IMR-90 (cell line): ENCODE results near the gene TRDN. TPM values are rescaled to one million over a fixed set of nuclear protein-coding genes. Genes with fewer than 3 reads are reported as not detected.

Source experiments
- ATAC-seq: fragments of 200-7000 bp; cut with Tn5 transposase; 2 replicates; pipeline ENCODE4 v1.9.1; 2020; ENCODE audit warnings: low read depth, mild to moderate bottlenecking, moderate library complexity
- BruUV-seq: library from RNA; stranded (reverse); fragments of 400-500 nt; replicated peaks from 2 replicates; lab custom pipeline; 2021; lab: Mats Ljungman, UMichigan
- CTCF ChIA-PET: fragments of 300-600 bp; formaldehyde crosslinking; extraction: SDS; loops from one replicate; lab custom pipeline; 2021; ENCODE audit warnings: antibody characterized with exemption; lab: Yijun Ruan, JAX
- POLR2A ChIA-PET: fragments of 300-600 bp; sonication (Branson Sonifier 250); formaldehyde crosslinking; loops from one replicate; lab custom pipeline; 2022; ENCODE audit warnings: antibody characterized with exemption; ENCODE audit not compliant: unreplicated experiment; lab: Charles Lee
- DNase-seq: peaks from one replicate; pipeline ENCODE4 v3.0.0; 2013
- H2AFZ ChIP-seq: replicated peaks from 2 replicates; pipeline ENCODE3; 2013; ENCODE audit warnings: low read length, mild to moderate bottlenecking; ENCODE audit not compliant: poor library complexity
- H2AK5ac ChIP-seq: 2 replicates; pipeline ENCODE4 v1.6.1; 2013; ENCODE audit warnings: low read depth, low read length, inconsistent platforms
- H2AK9ac ChIP-seq: replicated peaks from 2 replicates; pipeline ENCODE3; 2013; ENCODE audit warnings: mild to moderate bottlenecking, low read depth, low read length, moderate library complexity; ENCODE audit not compliant: poor library complexity
- H2BK120ac ChIP-seq: 2 replicates; pipeline ENCODE4 v1.6.1; 2013; ENCODE audit warnings: low read depth, low read length, inconsistent platforms
- H2BK15ac ChIP-seq: 3 replicates; pipeline ENCODE4 v1.6.1; 2013; ENCODE audit warnings: low read depth, low read length, inconsistent platforms
- H2BK20ac ChIP-seq: 2 replicates; pipeline ENCODE4 v1.6.1; 2013; ENCODE audit warnings: low read depth, mild to moderate bottlenecking, inconsistent platforms, low read length, moderate library complexity
- H2BK5ac ChIP-seq: 2 replicates; pipeline ENCODE4 v1.6.1; 2013; ENCODE audit warnings: mild to moderate bottlenecking, low read depth, low read length, inconsistent platforms; ENCODE audit not compliant: poor library complexity, severe bottlenecking
- H3K14ac ChIP-seq: replicated peaks from 2 replicates; pipeline ENCODE4 v1.6.1; 2013; ENCODE audit warnings: low read depth, low read length, inconsistent platforms
- H3K18ac ChIP-seq: 2 replicates; pipeline ENCODE4 v1.6.1; 2013; ENCODE audit warnings: low read depth, low read length, control low read depth
- H3K23ac ChIP-seq: 2 replicates; pipeline ENCODE4 v1.6.1; 2013; ENCODE audit warnings: low read depth, low read length, inconsistent platforms
- H3K27ac ChIP-seq: 2 replicates; pipeline ENCODE4 v1.5.1; 2013; ENCODE audit warnings: mild to moderate bottlenecking, control low read depth, low read length; ENCODE audit not compliant: insufficient read depth
- H3K27me3 ChIP-seq: 2 replicates; pipeline ENCODE4 v1.6.1; 2013; ENCODE audit warnings: low read length; ENCODE audit not compliant: control insufficient read depth, insufficient read depth
- H3K36me3 ChIP-seq: 2 replicates; pipeline ENCODE4 v1.6.1; 2013; ENCODE audit warnings: low read length, mixed read lengths; ENCODE audit not compliant: control insufficient read depth, insufficient read depth
- H3K4ac ChIP-seq: 2 replicates; pipeline ENCODE4 v1.6.1; 2013; ENCODE audit warnings: low read depth, low read length, inconsistent platforms
- H3K4me1 ChIP-seq: 2 replicates; pipeline ENCODE4 v1.6.1; 2013; ENCODE audit warnings: low read length, mixed read lengths; ENCODE audit not compliant: control insufficient read depth, insufficient read depth
- H3K4me2 ChIP-seq: 2 replicates; pipeline ENCODE4 v1.6.1; 2013; ENCODE audit warnings: low read depth, mild to moderate bottlenecking, control low read depth, low read length, moderate library complexity
- H3K4me3 ChIP-seq: 2 replicates; pipeline ENCODE4 v1.5.1; 2013; ENCODE audit warnings: low read depth, mild to moderate bottlenecking, control low read depth, low read length, moderate library complexity; ENCODE audit not compliant: insufficient read depth
- H3K56ac ChIP-seq: 2 replicates; pipeline ENCODE4 v1.6.1; 2013; ENCODE audit warnings: low read length, inconsistent platforms; ENCODE audit not compliant: insufficient read depth; ENCODE audit errors: extremely low read depth
- H3K79me1 ChIP-seq, 2 experiments: 2 replicates each; pipeline ENCODE4 v1.6.1; 2013; ENCODE audit warnings: low read length in 2 of 2, inconsistent platforms in 1 of 2, low read depth in 1 of 2
- H3K9ac ChIP-seq: 2 replicates; pipeline ENCODE4 v1.6.1; 2013; ENCODE audit warnings: low read depth, low read length, control low read depth
- H3K9me1 ChIP-seq: 2 replicates; pipeline ENCODE4 v1.6.1; 2013; ENCODE audit warnings: low read length, inconsistent platforms; ENCODE audit not compliant: insufficient read depth
- H3K9me3 ChIP-seq: 2 replicates; pipeline ENCODE4 v1.6.1; 2013; ENCODE audit warnings: low read length; ENCODE audit not compliant: control insufficient read depth, insufficient read depth
- H4K20me1 ChIP-seq: 2 replicates; pipeline ENCODE4 v1.6.1; 2013; ENCODE audit warnings: low read length, inconsistent platforms; ENCODE audit not compliant: insufficient read depth
- H4K5ac ChIP-seq: 2 replicates; pipeline ENCODE4 v1.6.1; 2013; ENCODE audit warnings: mild to moderate bottlenecking, low read depth, low read length, control low read depth
- H4K8ac ChIP-seq, 2 experiments: 2 replicates each; pipeline ENCODE4 v1.6.1; 2013; ENCODE audit warnings: low read depth in 2 of 2, low read length in 2 of 2, control low read depth in 1 of 2, inconsistent platforms in 1 of 2
- H4K91ac ChIP-seq: 2 replicates; pipeline ENCODE4 v1.6.1; 2013; ENCODE audit warnings: low read depth, low read length, inconsistent platforms; ENCODE audit not compliant: insufficient read depth
- BHLHE40 ChIP-seq: fragments of 150-350 bp; IDR thresholded peaks from 2 replicates; pipeline ENCODE4 v1.6.1; 2016; ENCODE audit warnings: mild to moderate bottlenecking, low read depth, low read length
- CEBPB ChIP-seq: IDR thresholded peaks from 2 replicates; pipeline ENCODE4 v1.6.1; 2012; ENCODE audit warnings: low read depth, low read length, improper control_type of control experiment
- CTCF ChIP-seq: conservative IDR thresholded peaks from 2 replicates; pipeline ENCODE4 v1.5.1; 2012; ENCODE audit warnings: mild to moderate bottlenecking, low read depth, low read length, improper control_type of control experiment
- FOS ChIP-seq: fragments of 150-350 bp; IDR thresholded peaks from 2 replicates; pipeline ENCODE4 v1.6.1; 2016; ENCODE audit warnings: low read depth, low read length
- MAFK ChIP-seq: IDR thresholded peaks from 2 replicates; pipeline ENCODE4 v1.6.1; 2012; ENCODE audit warnings: low read depth, low read length, improper control_type of control experiment
- MAZ ChIP-seq: IDR thresholded peaks from 2 replicates; pipeline ENCODE4 v1.6.1; 2012; ENCODE audit warnings: low read depth, mild to moderate bottlenecking, low read length, improper control_type of control experiment, moderate library complexity, borderline replicate concordance
- MXI1 ChIP-seq: IDR thresholded peaks from 2 replicates; pipeline ENCODE4 v1.6.1; 2012; ENCODE audit warnings: low read depth, mild to moderate bottlenecking, low read length, moderate library complexity, borderline replicate concordance
- NFE2L2 ChIP-seq: fragments of 150-350 bp; IDR thresholded peaks from 2 replicates; pipeline ENCODE4 v1.6.1; 2016; ENCODE audit warnings: low read depth, mild to moderate bottlenecking, low read length
- POLR2A ChIP-seq: IDR thresholded peaks from 2 replicates; pipeline ENCODE4 v1.6.1; 2012; ENCODE audit warnings: mild to moderate bottlenecking, low read depth, low read length
- RAD21 ChIP-seq: IDR thresholded peaks from 2 replicates; pipeline ENCODE4 v1.6.1; 2012; ENCODE audit warnings: low read length, improper control_type of control experiment
- RCOR1 ChIP-seq: IDR thresholded peaks from 2 replicates; pipeline ENCODE4 v1.6.1; 2012; ENCODE audit warnings: mild to moderate bottlenecking, low read length, improper control_type of control experiment; ENCODE audit not compliant: insufficient replicate concordance
- RFX5 ChIP-seq: IDR thresholded peaks from 2 replicates; pipeline ENCODE4 v1.8.0; 2012; ENCODE audit warnings: low read depth, mild to moderate bottlenecking, low read length, moderate library complexity
- SMC3 ChIP-seq: fragments of 150-350 bp; IDR thresholded peaks from 2 replicates; pipeline ENCODE4 v1.6.1; 2016; ENCODE audit warnings: low read depth, mild to moderate bottlenecking, antibody characterized with exemption, low read length, moderate library complexity
- WGBS, 2 experiments: methylation state at CpG; one replicate each; pipeline versions ENCODE4 v1.1.5 to v1.1.7; 2013; ENCODE audit warnings: missing lambda C conversion rate in 2 of 2; ENCODE audit not compliant: insufficient read length in 1 of 2; ENCODE audit errors: extremely low coverage in 2 of 2; 5-methylcytosine and 5-hydroxymethylcytosine counted together
- dilution Hi-C: fragments of 300-500 bp; cut with HindIII; formaldehyde crosslinking; loops from one replicate; pipeline ENCODE4 v1.14.3; 2018; ENCODE audit warnings: low sequenced_read_pairs; ENCODE audit not compliant: unreplicated experiment
- in situ Hi-C: fragments of 300-500 bp; cut with MboI; formaldehyde crosslinking; loops from 3 replicates; pipeline ENCODE4 v1.14.3; 2019; ENCODE audit warnings: low sequenced_read_pairs, inconsistent platforms, mixed read lengths
- intact Hi-C: fragments of 100-400 bp; cut with micrococcal nuclease; formaldehyde crosslinking; loops from 2 replicates; pipeline ENCODE4 v1.10.0; 2022
- polyA plus RNA-seq, 3 experiments: library from polyadenylated mRNA; depleted of rRNA; stranded (reverse); fragments of >200 nt; gene quantifications; 2 replicates each; pipeline ENCODE4 v1.2.3, GENCODE V29; 2012; ENCODE audit warnings: low replicate concordance in 1 of 3
- total RNA-seq: library from RNA; depleted of rRNA; stranded (reverse); fragments of >200 nt; gene quantifications from 2 replicates; pipeline ENCODE4 v1.2.3, GENCODE V29; 2012
- TF ChIP-seq, protein P1 (sequence below): fragments of 150-350 bp; IDR thresholded peaks from 2 replicates; pipeline ENCODE4 v1.6.1; 2016; ENCODE audit warnings: low read depth, mild to moderate bottlenecking, low read length, moderate library complexity, borderline replicate concordance

Gene TRDN
- total and polyA plus RNA-seq, 2 of the 4 experiments (the other 2 are of a cell fraction) = not detected

- peaks cover 2% of the 10 kb centered on the region; the same call in 1 of the 2 replicates for H3K9me3 ChIP-seq
- no peak overlapping the region for H3K4me3 ChIP-seq
- H4K91ac ChIP-seq = no peak overlapping the region
- H3K14ac ChIP-seq = no peak overlapping the region
- H3K56ac ChIP-seq = no peak overlapping the region
- no peaks in the 10 kb centered on the region for H3K4me1 ChIP-seq
- POLR2A ChIA-PET = no interaction called here
- no peak for ATAC-seq
- H2BK20ac ChIP-seq = no peak overlapping the region
- H3K23ac ChIP-seq = no peak overlapping the region
- no peak overlapping the region for H2AFZ ChIP-seq
- WGBS, 2 experiments = 23% methylated on average over 2 of the region's 3 CpGs; no CpG with 5 or more reads in 1 of the 2 experiments
- no peak overlapping the region for H3K9ac ChIP-seq
- H2BK5ac ChIP-seq = no peak overlapping the region
- H3K36me3 ChIP-seq = no peaks in the 10 kb centered on the region
- no peak overlapping the region for H3K27ac ChIP-seq
- no peak overlapping the region for H4K8ac ChIP-seq
- in situ Hi-C loops = no loop called here
- H2AK5ac ChIP-seq = no peak overlapping the region
- DNase-seq = no peak
- intact Hi-C loops = no loop called here
- no peaks in the 10 kb centered on the region for H3K27me3 ChIP-seq
- no peak overlapping the region for H3K18ac ChIP-seq
- no peaks in the 10 kb centered on the region for H3K9me1 ChIP-seq
- dilution Hi-C loops = no loop called here
- no peak overlapping the region for H4K5ac ChIP-seq
- no peaks in the 10 kb centered on the region for H3K79me1 ChIP-seq
- H3K4ac ChIP-seq = no peak overlapping the region
- H2BK120ac ChIP-seq = no peak overlapping the region
- no peak for TF ChIP-seq CTCF
- no peak for TF ChIP-seq RAD21
- TF ChIP-seq, protein P1, sequence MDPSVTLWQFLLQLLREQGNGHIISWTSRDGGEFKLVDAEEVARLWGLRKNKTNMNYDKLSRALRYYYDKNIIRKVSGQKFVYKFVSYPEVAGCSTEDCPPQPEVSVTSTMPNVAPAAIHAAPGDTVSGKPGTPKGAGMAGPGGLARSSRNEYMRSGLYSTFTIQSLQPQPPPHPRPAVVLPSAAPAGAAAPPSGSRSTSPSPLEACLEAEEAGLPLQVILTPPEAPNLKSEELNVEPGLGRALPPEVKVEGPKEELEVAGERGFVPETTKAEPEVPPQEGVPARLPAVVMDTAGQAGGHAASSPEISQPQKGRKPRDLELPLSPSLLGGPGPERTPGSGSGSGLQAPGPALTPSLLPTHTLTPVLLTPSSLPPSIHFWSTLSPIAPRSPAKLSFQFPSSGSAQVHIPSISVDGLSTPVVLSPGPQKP = no peak
- TF ChIP-seq MAFK = no peak
- no peak for TF ChIP-seq POLR2A
- TF ChIP-seq MAZ = no peak
- TF ChIP-seq FOS = no peak
- no peak for TF ChIP-seq BHLHE40
- TF ChIP-seq NFE2L2 = no peak
- no peak for TF ChIP-seq SMC3
- TF ChIP-seq CEBPB = no peak
- TF ChIP-seq MXI1 = no peak
- TF ChIP-seq RCOR1 = no peak
- TF ChIP-seq RFX5 = no peak
- H2BK15ac ChIP-seq = no peak overlapping the region
- no peak overlapping the region for H3K4me2 ChIP-seq
- H4K20me1 ChIP-seq = no peaks in the 10 kb centered on the region
- no peak overlapping the region for H2AK9ac ChIP-seq
- CTCF ChIA-PET = no interaction called here
- no TSS peak for BruUV-seq
Measured at GRCh38 chr6:123276546-123276980, 360.2 kb downstream of the TRDN start.
